NCI-H2107 treated with DMSO at 0.1 percent for 48 hours (cell line): Measurements from ENCODE around the gene TIMELESS.
"Not testable (repeated sequence)": the region's sequence is repeated elsewhere in the genome, so short reads cannot be mapped to it uniquely, and the experiment has no call there.

ENCODE experiments used
- DNase-seq: peaks from one replicate; lab custom pipeline; 2025; ENCODE audit not compliant: unreplicated experiment; lab: John Stamatoyannopoulos, UW

Gene TIMELESS

GRCh38 chr12:56469007-56469930, 20.0 kb upstream of the TIMELESS start:
- no peak for DNase-seq

- DNase-seq = peak; percentile 88
Observed at GRCh38 chr12:56468216-56469006, 19.2 kb upstream of the TIMELESS start, which contains the start of gene SPRYD4. SPRYD4 (plus strand) TSS chr12:56468578; CDS start chr12:56468592, 14 bp downstream.

GRCh38 chr12:56462565-56462964, 13.3 kb upstream of the TIMELESS start:
- DNase-seq = no peak

- no peak for DNase-seq
Observed at GRCh38 chr12:56461235-56462159, 12.3 kb upstream of the TIMELESS start.

- DNase-seq = no peak
Observed at GRCh38 chr12:56457817-56458216, 8.6 kb upstream of the TIMELESS start.

GRCh38 chr12:56454557-56454956, 5.3 kb upstream of the TIMELESS start, which contains the start of gene MIP:
MIP (minus strand) TSS chr12:56454657; CDS start chr12:56454613, 44 bp downstream.
- no peak for DNase-seq

GRCh38 chr12:56451147-56451546, 1.9 kb upstream of the TIMELESS start:
- no peak for DNase-seq

GRCh38 chr12:56450241-56450640, 1.0 kb upstream of the TIMELESS start:
- DNase-seq = no peak

- no peak for DNase-seq
Observed at GRCh38 chr12:56449622-56449984, 377 bp upstream of the TIMELESS start.

GRCh38 chr12:56443208-56443607, 6.0 kb downstream of the TIMELESS start:
- not testable (repeated sequence) for DNase-seq

GRCh38 chr12:56437430-56438176, 11.6 kb downstream of the TIMELESS start:
- no peak for DNase-seq

GRCh38 chr12:56434828-56435227, 14.4 kb downstream of the TIMELESS start:
- DNase-seq = no peak

- no peak for DNase-seq
Observed at GRCh38 chr12:56431850-56432249, 17.4 kb downstream of the TIMELESS start.

- DNase-seq = no peak
Observed at GRCh38 chr12:56431288-56431687, 17.9 kb downstream of the TIMELESS start.

- no peak for DNase-seq
Observed at GRCh38 chr12:56425940-56426438, 23.2 kb downstream of the TIMELESS start.

GRCh38 chr12:56425193-56425592, 24.0 kb downstream of the TIMELESS start:
- no peak for DNase-seq

GRCh38 chr12:56420411-56420810, 28.8 kb downstream of the TIMELESS start:
- no peak for DNase-seq

- no peak for DNase-seq
Observed at GRCh38 chr12:56417739-56418138, 31.5 kb downstream of the TIMELESS start.

GRCh38 chr12:56414401-56414800, 34.8 kb downstream of the TIMELESS start:
- DNase-seq = no peak

GRCh38 chr12:56413392-56413791, 35.8 kb downstream of the TIMELESS start:
- no peak for DNase-seq
